GM10266 (cell line): ENCODE data around the gene GAR1.

Experiments used
- DNase-seq: peaks from one replicate; pipeline ENCODE4 v3.0.0; 2012; ENCODE audit errors: extremely low spot score
- TF ChIP-seq, protein P1 (sequence below): IDR thresholded peaks from 2 replicates; pipeline ENCODE4 v1.5.1; 2012; ENCODE audit warnings: mild to moderate bottlenecking, low read depth; ENCODE audit not compliant: control insufficient read depth, insufficient read depth; ENCODE audit errors: missing control alignments

Gene GAR1

DNA sequence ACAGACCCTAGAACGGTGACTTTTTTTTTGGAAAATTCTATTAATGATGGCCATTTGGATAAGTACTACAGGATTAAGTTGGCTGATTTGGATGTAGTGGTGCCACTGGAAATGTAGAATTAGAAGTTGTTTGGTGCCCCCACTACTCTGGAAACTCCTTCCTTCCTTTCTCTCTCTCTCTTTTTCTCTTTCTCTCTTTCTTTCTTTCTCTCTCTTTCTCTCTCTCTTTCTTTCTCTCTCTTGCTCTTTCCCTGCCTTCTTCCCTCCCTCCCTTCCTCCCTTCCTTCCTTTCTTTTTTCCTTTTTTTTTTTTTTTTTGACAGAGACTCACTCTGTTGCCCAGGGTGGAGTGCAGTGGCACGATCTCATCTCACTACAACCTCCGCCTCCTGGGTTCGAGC lies 2.7 kb downstream of the GAR1 start:
- DNase-seq: no peak
- TF ChIP-seq, protein P1, sequence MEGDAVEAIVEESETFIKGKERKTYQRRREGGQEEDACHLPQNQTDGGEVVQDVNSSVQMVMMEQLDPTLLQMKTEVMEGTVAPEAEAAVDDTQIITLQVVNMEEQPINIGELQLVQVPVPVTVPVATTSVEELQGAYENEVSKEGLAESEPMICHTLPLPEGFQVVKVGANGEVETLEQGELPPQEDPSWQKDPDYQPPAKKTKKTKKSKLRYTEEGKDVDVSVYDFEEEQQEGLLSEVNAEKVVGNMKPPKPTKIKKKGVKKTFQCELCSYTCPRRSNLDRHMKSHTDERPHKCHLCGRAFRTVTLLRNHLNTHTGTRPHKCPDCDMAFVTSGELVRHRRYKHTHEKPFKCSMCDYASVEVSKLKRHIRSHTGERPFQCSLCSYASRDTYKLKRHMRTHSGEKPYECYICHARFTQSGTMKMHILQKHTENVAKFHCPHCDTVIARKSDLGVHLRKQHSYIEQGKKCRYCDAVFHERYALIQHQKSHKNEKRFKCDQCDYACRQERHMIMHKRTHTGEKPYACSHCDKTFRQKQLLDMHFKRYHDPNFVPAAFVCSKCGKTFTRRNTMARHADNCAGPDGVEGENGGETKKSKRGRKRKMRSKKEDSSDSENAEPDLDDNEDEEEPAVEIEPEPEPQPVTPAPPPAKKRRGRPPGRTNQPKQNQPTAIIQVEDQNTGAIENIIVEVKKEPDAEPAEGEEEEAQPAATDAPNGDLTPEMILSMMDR: no peak

DNA sequence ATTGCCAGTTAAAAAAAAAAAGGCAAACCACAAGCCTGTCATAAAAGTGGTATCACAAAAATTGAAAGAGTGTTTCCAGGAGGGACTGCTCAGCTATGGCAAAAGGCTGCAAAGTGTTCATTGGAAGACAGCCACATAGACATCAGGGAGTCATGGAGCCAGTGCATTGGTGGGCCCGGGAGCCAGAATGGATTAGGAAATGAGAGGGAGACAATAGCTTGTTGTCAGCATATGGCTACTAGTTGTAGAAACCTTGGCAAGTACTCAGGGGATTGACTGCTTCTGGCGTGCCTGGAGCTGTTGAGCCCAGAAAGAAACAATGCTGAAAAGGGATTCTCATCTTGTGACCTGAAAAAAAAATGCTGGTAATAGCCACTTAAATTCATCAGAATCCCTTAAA lies 5.0 kb downstream of the GAR1 start:
- TF ChIP-seq, protein P1: no peak
- no peak for DNase-seq

DNA sequence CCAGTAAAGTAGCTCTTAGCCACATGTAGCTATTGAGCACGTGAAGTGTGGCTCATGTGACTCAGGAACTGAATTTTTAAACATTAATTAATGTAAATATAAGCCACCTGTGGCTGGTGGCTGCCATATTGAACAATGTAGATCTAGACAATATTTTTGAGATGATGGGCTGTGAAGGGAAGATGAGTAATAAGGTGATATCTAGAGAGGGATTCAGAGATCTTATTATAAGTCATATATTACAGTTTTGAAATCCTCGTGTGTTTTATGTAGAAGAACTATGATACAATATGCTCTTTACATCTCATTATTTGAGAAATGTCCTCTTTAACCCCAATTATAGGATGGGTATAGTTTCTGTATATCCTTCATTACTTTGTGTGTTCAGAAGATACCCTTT lies 5.6 kb downstream of the GAR1 start:
- DNase-seq: no peak
- TF ChIP-seq, protein P1: no peak

DNA sequence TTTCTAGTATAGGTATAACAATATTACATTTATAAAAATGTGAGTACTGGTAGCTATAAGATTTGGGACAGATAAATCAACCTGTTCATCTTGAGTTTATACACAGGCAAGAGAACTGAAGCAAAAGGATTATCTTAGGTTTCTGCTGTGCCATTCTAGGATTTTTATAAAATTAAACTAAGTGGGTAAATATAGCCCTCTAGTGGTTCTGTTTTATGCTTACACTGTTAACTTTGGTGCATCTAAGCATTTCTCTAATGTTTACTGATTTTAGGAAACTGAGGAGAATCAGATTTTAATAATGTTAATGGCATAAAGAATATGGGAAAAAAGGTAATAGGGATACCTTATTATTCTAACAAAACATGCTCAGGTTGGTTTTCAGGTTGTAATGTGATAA lies 11.2 kb downstream of the GAR1 start:
- DNase-seq: peak; percentile 17
- TF ChIP-seq, protein P1: peak; percentile 42

DNA sequence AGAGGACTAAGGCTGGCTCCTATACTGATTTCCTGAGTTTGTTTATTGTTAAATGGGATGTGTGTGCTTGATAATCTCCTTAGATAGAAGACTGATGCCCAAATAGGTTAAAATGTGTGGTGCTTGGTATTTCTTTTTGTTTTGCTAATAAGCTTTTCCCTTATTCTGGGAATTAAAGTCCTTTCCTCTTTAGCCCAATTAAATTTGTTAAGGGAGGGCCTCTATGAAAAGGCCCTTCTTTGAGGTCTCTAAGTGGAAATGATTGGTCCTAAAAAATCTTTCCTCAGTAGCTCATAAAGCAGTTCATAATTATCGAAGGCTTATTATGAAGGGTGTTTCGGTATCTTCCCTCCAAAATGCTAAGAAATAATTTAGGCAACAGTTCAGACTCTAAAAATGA lies 12.1 kb downstream of the GAR1 start, which contains the start of gene RRH:
Gene RRH (plus strand): TSS at position 301 of the 400 bp plus-strand sequence. CDS start 56 bp downstream, at position 357.
- no peak for DNase-seq

DNA sequence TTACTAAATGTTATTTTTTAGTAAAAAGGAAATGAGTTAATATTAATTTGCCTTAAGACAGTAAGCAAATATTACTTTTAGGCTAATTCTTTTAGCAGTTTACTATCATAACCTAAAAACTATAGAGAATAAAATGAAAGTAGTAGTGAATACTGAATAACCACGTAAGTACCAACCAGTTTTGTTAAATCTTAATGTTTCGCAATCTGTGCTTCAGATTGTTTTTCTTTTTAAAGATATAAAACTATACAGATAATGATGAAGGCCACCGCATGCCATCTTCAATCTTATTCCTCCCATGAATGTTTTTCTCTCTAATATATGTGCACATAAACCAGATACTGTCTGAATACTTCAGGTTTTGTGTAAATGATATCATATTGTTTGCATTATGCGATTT lies 18.2 kb downstream of the GAR1 start:
- no peak for DNase-seq
- TF ChIP-seq, protein P1: no peak

More for the DNA sequence above, 12.1 kb downstream of the GAR1 start, which contains the start of gene RRH:
- TF ChIP-seq, protein P1: no peak

DNA sequence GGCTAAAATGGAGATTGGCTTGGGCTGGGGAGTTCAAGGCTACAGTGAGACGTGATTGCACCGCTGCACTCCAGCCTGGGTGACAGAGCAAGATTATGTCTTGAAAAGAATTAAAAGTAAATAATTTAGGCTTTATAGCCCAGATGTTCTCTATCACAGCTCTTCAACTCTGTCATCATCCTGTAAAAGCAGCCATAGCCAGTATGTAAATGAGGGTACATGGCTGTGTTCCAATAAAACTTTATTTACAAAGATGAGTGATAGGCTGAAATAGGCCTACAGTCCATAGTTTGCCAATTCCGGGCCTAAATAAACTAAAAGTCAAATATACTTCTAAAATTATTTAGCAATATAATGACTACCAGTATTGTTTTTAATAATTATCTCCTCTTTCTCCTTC lies 21.4 kb downstream of the GAR1 start:
- TF ChIP-seq, protein P1: no peak
- DNase-seq: no peak
